HL-60/S4 treated with retinoic acid at 250 ng/mL for 4 days and 3 days (cell line): Measurements from ENCODE around the gene MCEMP1.

Source experiments
- in situ Hi-C: fragments of 300-500 bp; cut with MboI; formaldehyde crosslinking; loops from 2 replicates; pipeline ENCODE4 v1.7.0; 2022; ENCODE audit warnings: low sequenced_read_pairs

MCEMP1 gene

GRCh38 chr19:7697721-7698287, 20.9 kb downstream of the MCEMP1 start:
- in situ Hi-C loops = no loop called here

GRCh38 chr19:7698583-7698982, 21.7 kb downstream of the MCEMP1 start:
- in situ Hi-C loops = no loop called here

GRCh38 chr19:7699003-7699402, 22.1 kb downstream of the MCEMP1 start:
- in situ Hi-C loops = no loop called here

- in situ Hi-C loops = no loop called here
Measured at GRCh38 chr19:7699417-7700401, 22.8 kb downstream of the MCEMP1 start.

GRCh38 chr19:7701049-7701653, 24.3 kb downstream of the MCEMP1 start:
- in situ Hi-C loops = no loop called here

- in situ Hi-C loops = no loop called here
Measured at GRCh38 chr19:7701654-7702457, 25.0 kb downstream of the MCEMP1 start, which contains the start of gene FCER2. TSS of gene FCER2 (minus strand) at chr19:7702131. CDS start at chr19:7699760, 2,371 bp downstream.

GRCh38 chr19:7703332-7703731, 26.4 kb downstream of the MCEMP1 start:
- in situ Hi-C loops = no loop called here

GRCh38 chr19:7704280-7705060, 27.6 kb downstream of the MCEMP1 start:
- in situ Hi-C loops = no loop called here

GRCh38 chr19:7705387-7706187, 28.7 kb downstream of the MCEMP1 start:
- in situ Hi-C loops = no loop called here

GRCh38 chr19:7706188-7706954, 29.5 kb downstream of the MCEMP1 start:
- in situ Hi-C loops = no loop called here

- in situ Hi-C loops = no loop called here
Measured at GRCh38 chr19:7706955-7707456, 30.1 kb downstream of the MCEMP1 start.

- in situ Hi-C loops = no loop called here
Measured at GRCh38 chr19:7709932-7710460, 33.1 kb downstream of the MCEMP1 start.

GRCh38 chr19:7710616-7711015, 33.7 kb downstream of the MCEMP1 start:
- in situ Hi-C loops = no loop called here

GRCh38 chr19:7715671-7716070, 38.8 kb downstream of the MCEMP1 start:
- in situ Hi-C loops = no loop called here

GRCh38 chr19:7716762-7717161, 39.9 kb downstream of the MCEMP1 start:
- in situ Hi-C loops = no loop called here

- in situ Hi-C loops = no loop called here
Measured at GRCh38 chr19:7718668-7719067, 41.8 kb downstream of the MCEMP1 start.

GRCh38 chr19:7720351-7720750, 43.5 kb downstream of the MCEMP1 start:
- in situ Hi-C loops = no loop called here

GRCh38 chr19:7722231-7722651, 45.4 kb downstream of the MCEMP1 start:
- in situ Hi-C loops = no loop called here
